A549 treated with AZD9567 at 1 μM for 4 hours (cell line): ENCODE data around the gene CCNC. TPM values are rescaled to one million over a fixed set of nuclear protein-coding genes. Genes with fewer than 3 reads are reported as not detected.

Source experiments
- total RNA-seq: library from RNA; stranded (reverse); fragments of 200-300 nt; extraction: Qiagen RNA extraction; gene quantifications from 5 replicates; pipeline ENCODE4 v1.2.3, GENCODE V29; 2022; ENCODE audit not compliant: insufficient read depth

CCNC gene
- total RNA-seq = 27.4 to 47.9 TPM (median 29.7 TPM) in 5 replicates

GRCh38 chr6:99568103-99568933, at the start of gene CCNC:
CCNC (minus strand) TSS chr6:99568660; CDS start chr6:99568527, 133 bp downstream.

GRCh38 chr6:99606656-99607415, 38.4 kb upstream of the CCNC start, which contains the start of gene PRDM13:
PRDM13 (plus strand) TSS chr6:99606833; CDS start chr6:99607035, 202 bp downstream.

Other genes starting within 250 kb of the CCNC start
- 4.6 to 5.9 TPM (median 5.5 TPM) in 5 replicates for gene FAXC, start 219.0 kb downstream of the CCNC start, total RNA-seq
- gene COQ3, start 174.5 kb downstream of the CCNC start, total RNA-seq = 10.0 to 10.8 TPM (median 10.6 TPM) in 5 replicates
- 21.8 to 31.7 TPM (median 31.0 TPM) in 5 replicates for gene PNISR, start 143.4 kb downstream of the CCNC start, total RNA-seq
- gene USP45, start 53.2 kb downstream of the CCNC start, total RNA-seq = 5.0 to 9.0 TPM (median 6.4 TPM) in 5 replicates
- gene PRDM13, start 38.2 kb upstream of the CCNC start, total RNA-seq = 0.90 to 0.99 TPM (median 0.95 TPM) in 4 of 5 replicates, not detected in the other